ENCODE measurements around the gene C2orf92.

Gene C2orf92

DNA sequence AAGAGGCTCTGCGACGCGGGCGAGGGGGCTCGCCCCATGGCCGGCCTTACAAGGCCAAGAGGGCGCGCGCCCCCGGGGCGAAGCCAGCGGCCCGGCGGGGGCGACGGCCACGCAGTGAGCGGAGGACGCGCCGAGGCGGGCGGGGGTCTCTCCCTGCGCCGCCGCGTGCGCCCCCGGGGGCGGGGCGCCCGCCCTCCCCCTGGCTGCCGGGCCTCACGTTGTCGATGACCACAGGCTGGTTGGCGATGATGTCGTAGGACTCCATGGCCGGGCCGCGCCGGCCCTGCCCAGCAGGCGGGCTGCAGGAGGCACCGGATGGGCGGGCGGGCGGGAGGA, 5.9 kb upstream of the C2orf92 start:
- Histone ChIP-seq H3K27me3 (ENCODE audit: control insufficient read depth, low read length) (no peaks in the 10 kb centered on the region), H3K9me3 (ENCODE audit: control insufficient read depth, insufficient read depth, low read length) (no peaks in the 10 kb centered on the region), H3K9me2 (replicated peaks; ENCODE audit: control insufficient read depth, low read length) (no peaks in the 10 kb centered on the region), H3F3A (ENCODE audit: control insufficient read depth, insufficient read depth) (no peaks in the 10 kb centered on the region), H3K27ac (ENCODE audit: low read depth, low read length) (peak overlapping the region; percentile 66), H4K20me1 (ENCODE audit: control insufficient read depth, insufficient read depth, low read depth, low read length) (peaks cover 13% of the 10 kb centered on the region), H3K36me3 (ENCODE audit: control insufficient read depth, low read length) (peaks cover 42% of the 10 kb centered on the region), H3K4me2 (ENCODE audit: low read length) (peak overlapping the region; percentile 100), H3K79me2 (ENCODE audit: control insufficient read depth, low read length) (peaks cover 39% of the 10 kb centered on the region), H3K4me1 (ENCODE audit: control insufficient read depth, low read length) (peaks cover 20% of the 10 kb centered on the region), H3K4me3 (ENCODE audit: low read length) (peak overlapping the region; percentile 100)
- no peak for TF ChIP-seq EZH2phosphoT487 (IDR thresholded peaks at IDR 0.05; ENCODE audit: borderline replicate concordance, low read length)
- TF ChIP-seq, protein P1, sequence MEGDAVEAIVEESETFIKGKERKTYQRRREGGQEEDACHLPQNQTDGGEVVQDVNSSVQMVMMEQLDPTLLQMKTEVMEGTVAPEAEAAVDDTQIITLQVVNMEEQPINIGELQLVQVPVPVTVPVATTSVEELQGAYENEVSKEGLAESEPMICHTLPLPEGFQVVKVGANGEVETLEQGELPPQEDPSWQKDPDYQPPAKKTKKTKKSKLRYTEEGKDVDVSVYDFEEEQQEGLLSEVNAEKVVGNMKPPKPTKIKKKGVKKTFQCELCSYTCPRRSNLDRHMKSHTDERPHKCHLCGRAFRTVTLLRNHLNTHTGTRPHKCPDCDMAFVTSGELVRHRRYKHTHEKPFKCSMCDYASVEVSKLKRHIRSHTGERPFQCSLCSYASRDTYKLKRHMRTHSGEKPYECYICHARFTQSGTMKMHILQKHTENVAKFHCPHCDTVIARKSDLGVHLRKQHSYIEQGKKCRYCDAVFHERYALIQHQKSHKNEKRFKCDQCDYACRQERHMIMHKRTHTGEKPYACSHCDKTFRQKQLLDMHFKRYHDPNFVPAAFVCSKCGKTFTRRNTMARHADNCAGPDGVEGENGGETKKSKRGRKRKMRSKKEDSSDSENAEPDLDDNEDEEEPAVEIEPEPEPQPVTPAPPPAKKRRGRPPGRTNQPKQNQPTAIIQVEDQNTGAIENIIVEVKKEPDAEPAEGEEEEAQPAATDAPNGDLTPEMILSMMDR (IDR thresholded peaks at IDR 0.05; ENCODE audit: low read depth, low read length, poor library complexity, severe bottlenecking) = no peak

GRCh38 chr2:97663962-97664635, 5.4 kb upstream of the C2orf92 start, which contains the start of gene ACTR1B:
ACTR1B (minus strand) TSS chr2:97664044; CDS start chr2:97663890, 154 bp downstream.
- Histone ChIP-seq H3K4me3 (ENCODE audit: low read length) (peak within 1 kb of the TSS; percentile 100), H3F3A (ENCODE audit: control insufficient read depth, insufficient read depth) (no peaks in the 10 kb centered on the region), H3K79me2 (ENCODE audit: control insufficient read depth, low read length) (peaks cover 39% of the 10 kb centered on the region), H3K27me3 (ENCODE audit: control insufficient read depth, low read length) (no peaks in the 10 kb centered on the region), H3K9me2 (replicated peaks; ENCODE audit: control insufficient read depth, low read length) (no peaks in the 10 kb centered on the region), H3K4me1 (ENCODE audit: control insufficient read depth, low read length) (peaks cover 20% of the 10 kb centered on the region), H3K36me3 (ENCODE audit: control insufficient read depth, low read length) (peaks cover 37% of the 10 kb centered on the region), H3K9me3 (ENCODE audit: control insufficient read depth, insufficient read depth, low read length) (no peaks in the 10 kb centered on the region), H4K20me1 (ENCODE audit: control insufficient read depth, insufficient read depth, low read depth, low read length) (peaks cover 13% of the 10 kb centered on the region), H3K27ac (ENCODE audit: low read depth, low read length) (peak within 1 kb of the TSS; percentile 66), H3K4me2 (ENCODE audit: low read length) (peak within 1 kb of the TSS; percentile 100)
- TF ChIP-seq, protein P1 (IDR thresholded peaks at IDR 0.05; ENCODE audit: low read depth, low read length, poor library complexity, severe bottlenecking) = peak; percentile 63
- no peak for TF ChIP-seq EZH2phosphoT487 (IDR thresholded peaks at IDR 0.05; ENCODE audit: borderline replicate concordance, low read length)

GRCh38 chr2:97664636-97664970, 4.9 kb upstream of the C2orf92 start:
- Histone ChIP-seq H3F3A (ENCODE audit: control insufficient read depth, insufficient read depth) (no peaks in the 10 kb centered on the region), H3K4me1 (ENCODE audit: control insufficient read depth, low read length) (peaks cover 20% of the 10 kb centered on the region), H3K4me3 (ENCODE audit: low read length) (peak overlapping the region; percentile 81), H3K27ac (ENCODE audit: low read depth, low read length) (peak overlapping the region; percentile 61), H3K79me2 (ENCODE audit: control insufficient read depth, low read length) (peaks cover 39% of the 10 kb centered on the region), H3K36me3 (ENCODE audit: control insufficient read depth, low read length) (peaks cover 32% of the 10 kb centered on the region), H3K4me2 (ENCODE audit: low read length) (peak overlapping the region; percentile 67), H3K9me3 (ENCODE audit: control insufficient read depth, insufficient read depth, low read length) (no peaks in the 10 kb centered on the region), H3K27me3 (ENCODE audit: control insufficient read depth, low read length) (no peaks in the 10 kb centered on the region), H3K9me2 (replicated peaks; ENCODE audit: control insufficient read depth, low read length) (no peaks in the 10 kb centered on the region), H4K20me1 (ENCODE audit: control insufficient read depth, insufficient read depth, low read depth, low read length) (peaks cover 13% of the 10 kb centered on the region)
- TF ChIP-seq EZH2phosphoT487 (IDR thresholded peaks at IDR 0.05; ENCODE audit: borderline replicate concordance, low read length) = no peak
- TF ChIP-seq, protein P1 (IDR thresholded peaks at IDR 0.05; ENCODE audit: low read depth, low read length, poor library complexity, severe bottlenecking) = no peak
